ENCODE results near the gene PYGM. TPM values are rescaled to one million over a fixed set of nuclear protein-coding genes. Genes with fewer than 3 reads are reported as not detected.

The PYGM gene
- total RNA-seq, 1 donor: 0.36 TPM

GRCh38 chr11:64757549-64758329, 2.0 kb downstream of the PYGM start:
- Histone ChIP-seq H3K4me1 (ENCODE audit: insufficient read depth, low read length) (peaks cover 9% of the 10 kb centered on the region), H2AFZ (ENCODE audit: low read length) (no peak overlapping the region), H3K4me3 (ENCODE audit: insufficient read depth, low read length) (no peak overlapping the region), H3K9me3 (ENCODE audit: low read depth, low read length) (no peaks in the 10 kb centered on the region), H3K27me3 (ENCODE audit: insufficient read depth, low read length) (no peaks in the 10 kb centered on the region), H3K4me2 (ENCODE audit: insufficient read depth, low read length) (no peak overlapping the region), H3K36me3 (ENCODE audit: insufficient read depth, low read length) (peaks cover 8% of the 10 kb centered on the region), H3K79me2 (ENCODE audit: insufficient read depth, low read length) (no peaks in the 10 kb centered on the region), H4K20me1 (ENCODE audit: insufficient read depth, low read length) (peaks cover 2% of the 10 kb centered on the region), H3K27ac (ENCODE audit: low read depth, low read length) (no peak overlapping the region)
- TF ChIP-seq CTCF (IDR thresholded peaks at IDR 0.05; ENCODE audit: extremely low read depth, low read depth, low read length): no peak
- peak; percentile 21 for DNase-seq (ENCODE audit: insufficient read length, low spot score, missing footprints)

- no peak overlapping the region for H3K27ac ChIP-seq (ENCODE audit: low read depth, low read length)
- no peaks in the 10 kb centered on the region for H4K20me1 ChIP-seq (ENCODE audit: insufficient read depth, low read length)
- H3K79me2 ChIP-seq (ENCODE audit: insufficient read depth, low read length): no peaks in the 10 kb centered on the region
- H3K4me2 ChIP-seq (ENCODE audit: insufficient read depth, low read length): no peak overlapping the region
- TF ChIP-seq CTCF (IDR thresholded peaks at IDR 0.05; ENCODE audit: extremely low read depth, low read depth, low read length): no peak
- H3K9me3 ChIP-seq (ENCODE audit: low read depth, low read length): no peaks in the 10 kb centered on the region
- no peak overlapping the region for H2AFZ ChIP-seq (ENCODE audit: low read length)
- H3K4me3 ChIP-seq (ENCODE audit: insufficient read depth, low read length): no peak overlapping the region
- DNase-seq (ENCODE audit: insufficient read length, low spot score, missing footprints): peak; percentile 84
- no peaks in the 10 kb centered on the region for H3K27me3 ChIP-seq (ENCODE audit: insufficient read depth, low read length)
- peaks cover 7% of the 10 kb centered on the region for H3K4me1 ChIP-seq (ENCODE audit: insufficient read depth, low read length)
- no peaks in the 10 kb centered on the region for H3K36me3 ChIP-seq (ENCODE audit: insufficient read depth, low read length)
Observed at GRCh38 chr11:64755681-64756361, 4.0 kb downstream of the PYGM start.

- Histone ChIP-seq H3K79me2 (ENCODE audit: insufficient read depth, low read length) (no peaks in the 10 kb centered on the region), H3K4me3 (ENCODE audit: insufficient read depth, low read length) (no peak overlapping the region), H3K4me1 (ENCODE audit: insufficient read depth, low read length) (peaks cover 7% of the 10 kb centered on the region), H3K36me3 (ENCODE audit: insufficient read depth, low read length) (no peaks in the 10 kb centered on the region), H4K20me1 (ENCODE audit: insufficient read depth, low read length) (no peaks in the 10 kb centered on the region), H3K27ac (ENCODE audit: low read depth, low read length) (no peak overlapping the region), H3K9me3 (ENCODE audit: low read depth, low read length) (no peaks in the 10 kb centered on the region), H3K27me3 (ENCODE audit: insufficient read depth, low read length) (no peaks in the 10 kb centered on the region), H2AFZ (ENCODE audit: low read length) (no peak overlapping the region), H3K4me2 (ENCODE audit: insufficient read depth, low read length) (no peak overlapping the region)
- peak; percentile 87 for DNase-seq (ENCODE audit: insufficient read length, low spot score, missing footprints)
- no peak for TF ChIP-seq CTCF (IDR thresholded peaks at IDR 0.05; ENCODE audit: extremely low read depth, low read depth, low read length)
Observed at GRCh38 chr11:64754919-64755662, 4.7 kb downstream of the PYGM start.
